NCI-H345 treated with DMSO at 0.1 percent for 48 hours (cell line): ENCODE results near the gene TEX14.
"Not testable (repeated sequence)": the region's sequence is repeated elsewhere in the genome, so short reads cannot be mapped to it uniquely, and the experiment has no call there.

Experiments used
- DNase-seq: peaks from one replicate; lab custom pipeline; 2025; ENCODE audit not compliant: unreplicated experiment; lab: John Stamatoyannopoulos, UW

The TEX14 gene

DNA sequence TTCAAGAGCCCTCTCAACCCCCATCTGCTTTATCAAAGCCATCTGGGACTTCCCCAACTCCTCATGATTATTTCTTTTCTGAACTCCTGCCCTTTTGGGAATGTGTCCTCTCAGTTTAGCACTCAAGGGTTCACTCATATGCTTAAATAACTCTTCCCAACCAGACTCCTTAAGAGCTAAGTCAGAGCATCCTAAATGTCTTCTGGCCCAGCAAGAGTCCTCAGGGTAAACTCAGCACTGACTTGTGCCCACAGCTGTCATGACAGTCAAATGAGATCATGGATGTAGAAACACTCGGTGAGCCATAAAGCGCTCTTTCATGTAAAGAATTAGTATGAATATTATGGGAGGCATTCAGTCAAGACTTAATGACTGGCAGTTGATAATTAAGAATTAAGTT lies 85.9 kb downstream of the TEX14 start:
- DNase-seq: no peak

DNA sequence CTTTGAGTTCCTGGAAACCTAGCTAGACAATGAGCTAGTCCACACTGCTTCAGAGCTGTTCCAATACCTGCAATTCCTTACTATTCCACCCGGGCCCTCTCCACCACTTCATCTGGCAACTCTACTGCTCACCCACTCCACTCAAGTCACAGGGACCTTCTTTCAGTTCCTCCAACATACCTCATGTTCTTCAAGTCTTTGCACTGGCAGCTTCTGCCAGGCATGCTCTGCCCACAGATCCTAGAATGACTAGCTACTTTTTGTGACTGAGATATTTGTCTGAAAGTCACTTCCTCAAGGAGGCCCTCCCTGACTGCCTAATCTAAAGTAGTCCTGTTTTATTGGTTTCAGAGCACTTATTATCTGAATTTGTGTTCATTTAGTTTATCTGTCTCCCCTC lies 86.4 kb downstream of the TEX14 start:
- DNase-seq: no peak

DNA sequence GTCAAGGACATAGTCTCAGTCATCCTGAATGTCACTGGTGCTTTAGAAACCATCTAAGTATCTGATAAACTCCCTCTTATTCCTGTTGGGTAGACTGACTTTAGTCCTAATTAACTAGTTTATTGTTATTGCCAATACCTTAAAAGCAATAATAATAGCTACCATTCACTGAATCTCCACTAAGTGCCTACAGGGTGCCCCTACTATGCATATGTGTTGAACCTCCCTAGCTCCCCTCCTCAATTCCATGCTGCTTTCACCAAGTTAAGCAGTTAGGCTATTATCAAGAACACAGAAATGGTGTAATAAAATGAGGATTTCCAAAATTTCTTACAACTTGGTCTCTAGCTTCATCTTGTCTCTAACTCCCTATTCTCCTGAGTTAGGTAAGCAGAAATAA lies 89.9 kb downstream of the TEX14 start:
- no peak for DNase-seq

DNA sequence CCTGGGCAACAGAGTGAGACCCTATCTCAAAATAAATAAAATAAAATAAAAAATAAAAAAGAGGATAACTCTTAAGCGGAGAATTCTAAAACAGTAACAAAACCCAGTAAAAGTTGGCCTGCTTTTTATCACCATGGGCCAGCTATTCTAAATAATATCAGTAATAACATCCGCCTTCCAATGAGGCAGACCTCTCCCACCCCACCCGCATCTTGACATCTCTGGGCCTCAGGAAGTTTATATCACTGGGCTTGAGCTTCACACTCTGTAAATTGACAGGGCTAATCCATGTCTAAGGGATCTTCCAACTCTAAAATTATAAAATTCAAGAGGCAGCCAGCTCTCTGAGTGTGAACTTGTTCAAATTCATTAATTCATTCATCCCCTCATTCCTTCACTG lies 94.5 kb downstream of the TEX14 start:
- DNase-seq: no peak

DNA sequence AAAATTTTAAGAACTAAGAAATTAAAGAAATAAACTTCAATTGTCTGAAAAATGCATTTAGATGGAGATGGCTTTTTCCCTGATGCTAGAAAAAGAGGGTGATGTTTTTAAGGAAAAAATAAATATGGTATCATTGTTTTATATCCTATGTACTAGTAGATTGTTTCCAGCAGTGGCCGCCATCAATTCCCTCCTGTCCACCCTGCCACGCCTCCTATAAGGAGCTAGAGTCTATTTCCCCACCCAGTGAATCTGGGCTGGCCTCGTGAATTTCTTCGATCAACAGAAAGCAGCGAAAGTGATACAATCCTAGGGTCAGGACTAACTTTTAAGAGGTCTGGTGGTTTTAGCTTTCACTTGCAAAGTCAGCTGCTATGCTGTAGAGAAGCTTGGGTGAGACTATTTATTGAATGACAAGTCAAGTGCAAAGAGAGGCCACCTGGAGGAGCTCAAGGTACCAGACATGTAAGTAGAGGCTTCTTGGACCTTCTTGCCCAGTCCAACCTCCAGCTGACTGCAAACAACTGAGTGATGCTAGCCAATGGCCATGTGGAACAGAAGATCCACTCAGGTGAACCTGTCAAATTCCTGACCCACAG lies 96.6 kb downstream of the TEX14 start:
- DNase-seq: no peak

DNA sequence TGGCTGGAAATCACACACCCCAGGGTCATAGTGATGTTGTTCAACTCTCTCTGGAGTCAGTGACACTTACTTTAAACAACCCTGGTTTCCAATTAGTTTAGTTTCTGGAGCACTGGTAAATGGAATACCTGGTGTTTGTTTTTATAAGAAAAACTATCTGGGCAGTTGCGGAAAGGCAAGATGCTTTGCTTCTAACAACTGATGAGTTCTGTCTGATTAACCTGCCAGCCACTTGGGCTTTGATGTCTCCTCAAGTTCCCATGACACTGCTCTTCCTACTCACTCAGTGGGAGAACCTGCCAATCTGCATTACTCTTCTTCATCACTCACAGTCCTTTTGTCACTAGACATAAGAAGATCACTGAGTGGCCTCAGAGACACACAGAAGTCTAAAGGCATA lies 98.7 kb downstream of the TEX14 start:
- DNase-seq: no peak

DNA sequence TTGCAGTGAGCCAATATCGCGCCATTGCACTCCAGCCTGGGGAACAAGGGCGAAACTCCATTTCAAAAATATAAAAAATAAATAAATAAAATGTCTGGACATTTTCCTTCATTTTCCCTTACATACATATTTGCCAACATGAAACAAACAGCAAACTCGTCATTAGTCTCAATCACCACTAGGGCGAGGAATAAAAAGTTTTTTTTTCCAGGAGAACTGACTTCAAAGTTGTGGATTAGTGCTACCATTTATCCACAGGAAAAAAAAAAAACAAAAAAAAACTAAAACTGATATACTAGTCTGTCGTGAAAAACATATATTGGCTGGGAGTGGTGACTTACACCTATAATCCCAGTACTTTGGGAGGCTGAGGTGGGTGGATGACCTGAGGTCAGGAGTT lies 100.4 kb downstream of the TEX14 start:
- DNase-seq: no peak

DNA sequence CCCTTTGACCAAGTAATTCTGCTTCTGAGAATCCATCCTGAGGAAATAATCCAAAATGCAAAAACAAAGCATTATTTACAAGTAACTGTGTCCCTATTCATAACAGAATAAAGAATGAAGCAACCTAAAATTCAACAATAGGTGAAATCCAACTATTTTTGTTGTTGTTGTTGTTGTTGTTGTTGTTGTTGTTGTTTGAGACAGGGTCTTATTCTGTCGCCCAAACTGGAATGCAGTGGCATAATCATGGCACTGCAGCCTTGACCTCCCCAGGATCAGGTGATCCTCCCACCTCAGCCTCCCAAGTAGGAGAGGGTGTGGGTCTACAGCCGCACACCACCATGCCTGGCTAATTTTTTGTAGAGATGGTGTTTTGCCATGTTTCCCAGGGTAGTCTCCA lies 101.5 kb downstream of the TEX14 start:
- no peak for DNase-seq

DNA sequence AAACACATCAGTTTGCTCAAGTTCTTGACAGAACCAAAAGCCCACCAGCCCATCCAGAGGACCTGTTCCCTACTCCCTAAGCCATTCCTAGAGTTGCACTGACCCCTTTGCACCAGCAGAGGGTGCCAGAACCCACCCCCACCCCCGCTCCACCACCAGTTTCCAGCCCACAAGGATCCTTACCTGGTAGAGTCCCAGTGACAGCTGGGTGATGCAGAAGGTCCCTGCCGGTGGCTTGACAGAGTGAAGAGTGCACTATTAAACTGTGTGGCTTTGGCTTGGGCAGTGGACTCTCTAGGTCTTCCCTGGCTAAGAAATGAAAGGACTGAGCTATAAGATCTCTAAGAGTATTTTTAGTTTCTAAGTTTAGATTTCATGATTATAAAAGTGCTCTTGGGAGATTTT lies 104.1 kb downstream of the TEX14 start:
- peak; percentile 49 for DNase-seq

DNA sequence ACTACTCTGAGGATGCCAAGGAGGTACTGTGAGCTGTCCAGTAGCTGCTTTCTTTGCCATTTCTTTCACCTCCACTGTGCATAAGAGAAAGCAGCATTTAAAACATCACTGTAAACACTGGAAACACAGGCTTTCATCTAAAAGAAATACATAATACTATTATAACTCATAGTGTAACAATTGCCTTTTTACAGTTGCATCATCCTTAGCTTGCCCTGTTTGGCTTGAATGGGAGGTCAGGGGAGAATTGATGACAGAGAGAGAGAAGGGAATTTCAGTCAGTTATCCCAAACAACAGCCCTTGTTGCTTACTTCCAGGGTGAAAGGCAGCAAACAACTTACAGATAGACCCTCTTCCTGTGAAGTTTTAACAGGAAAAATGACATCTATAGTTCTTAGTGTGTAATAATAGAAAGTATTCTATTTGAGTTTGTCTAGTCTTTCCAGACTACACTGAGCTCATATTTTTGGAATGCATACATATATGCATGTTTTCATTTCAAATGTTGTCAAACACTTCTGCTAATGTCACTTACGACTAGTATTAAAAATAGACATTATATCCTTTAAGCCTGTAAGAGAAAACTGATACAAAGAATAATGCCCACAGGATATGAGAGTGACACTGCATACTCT lies 105.7 kb downstream of the TEX14 start:
- no peak for DNase-seq

DNA sequence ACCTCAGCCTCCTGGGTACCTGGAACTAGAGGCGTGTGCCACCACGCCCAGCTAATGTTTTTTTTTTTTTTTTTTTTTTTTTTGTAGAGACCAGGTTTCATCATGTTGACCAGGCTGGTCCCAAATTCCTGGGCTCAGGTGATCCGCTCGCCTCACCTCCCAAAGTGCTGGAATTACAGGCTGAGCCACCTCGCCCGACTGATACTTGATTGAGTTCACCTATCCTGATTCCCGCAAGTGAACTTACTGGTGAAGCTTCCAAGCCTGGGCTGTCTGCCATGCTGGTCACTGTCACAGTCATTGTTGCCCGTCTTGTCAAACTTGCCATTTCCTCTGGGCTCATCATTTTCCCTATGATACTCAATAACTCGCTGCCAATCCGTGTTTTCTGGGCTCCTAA lies 106.3 kb downstream of the TEX14 start:
- DNase-seq: no peak

DNA sequence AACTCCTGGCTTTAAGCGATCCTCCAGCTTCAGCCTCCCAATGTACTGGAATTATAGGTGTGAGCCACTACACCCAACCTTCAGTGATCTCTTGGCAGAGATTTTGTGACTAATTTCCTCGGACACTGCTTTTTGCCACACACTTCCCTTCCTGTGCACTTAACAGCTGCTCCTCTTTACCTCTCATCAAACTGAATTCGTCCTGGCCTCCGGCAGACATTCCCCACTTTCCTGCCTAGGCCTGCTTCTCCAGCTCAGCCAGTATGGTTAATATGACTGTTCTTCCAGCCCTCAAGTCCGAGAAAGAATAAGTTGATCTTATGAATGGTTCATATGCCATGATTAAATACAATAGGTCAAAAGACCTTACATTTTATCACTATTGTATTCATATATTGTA lies 108.4 kb downstream of the TEX14 start:
- DNase-seq: no peak

DNA sequence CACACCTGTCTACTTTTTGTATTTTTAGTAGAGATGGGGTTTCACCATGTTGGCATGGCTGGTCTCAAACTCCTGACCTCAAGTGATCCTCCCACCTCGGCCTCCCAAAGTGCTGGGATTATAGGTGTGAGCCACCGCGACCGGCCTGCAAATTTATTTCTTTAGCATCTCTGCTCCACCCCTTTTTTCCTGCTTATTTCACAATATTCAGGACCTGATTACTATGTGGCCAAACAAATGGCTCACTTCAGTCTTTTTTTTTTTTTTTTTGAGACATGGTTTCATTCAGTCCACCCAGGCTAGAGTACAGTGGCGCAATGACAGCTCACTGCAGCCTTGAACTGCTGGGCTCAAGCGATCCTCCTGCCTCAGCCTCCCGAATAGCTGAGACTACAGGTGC lies 109.1 kb downstream of the TEX14 start:
- DNase-seq: not testable (repeated sequence)

DNA sequence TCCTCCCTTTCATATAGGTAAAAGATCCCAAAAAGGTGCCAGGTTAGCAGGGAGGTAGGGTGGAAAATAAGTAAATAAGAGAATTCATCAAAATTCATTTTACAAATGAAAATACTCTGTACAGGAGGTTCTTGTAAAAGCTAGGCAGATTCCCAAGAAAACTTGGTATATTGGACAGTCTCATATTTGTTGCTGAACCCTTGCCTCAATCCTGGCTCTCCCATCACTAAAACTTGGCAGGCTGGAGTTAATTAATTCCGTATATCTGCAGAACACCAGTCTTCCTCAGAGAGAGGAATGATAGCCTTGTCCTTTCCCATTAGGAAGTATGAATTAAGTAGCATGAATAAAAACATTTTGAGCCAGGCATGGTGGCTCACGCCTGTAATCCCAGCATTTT lies 111.2 kb downstream of the TEX14 start:
- no peak for DNase-seq

DNA sequence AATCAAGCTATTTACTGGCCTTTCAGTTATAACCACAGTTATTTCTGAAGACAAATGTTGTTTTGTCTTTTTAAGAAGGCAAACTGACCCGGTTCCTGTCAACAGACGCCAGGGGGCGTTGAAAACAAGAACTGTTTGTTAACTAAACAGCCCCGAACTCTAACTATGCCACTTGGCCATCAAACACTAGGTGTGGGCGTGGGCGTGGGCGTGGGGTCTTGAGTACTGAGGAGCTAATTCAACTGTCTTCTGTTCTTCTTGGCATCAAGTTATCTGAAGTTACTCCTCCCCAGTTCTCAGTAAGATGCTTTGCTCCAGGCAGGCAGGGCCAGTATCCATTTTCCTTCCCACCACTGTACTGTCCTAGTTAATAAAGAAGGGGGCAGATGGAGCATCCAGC lies 114.1 kb downstream of the TEX14 start:
- DNase-seq: no peak

DNA sequence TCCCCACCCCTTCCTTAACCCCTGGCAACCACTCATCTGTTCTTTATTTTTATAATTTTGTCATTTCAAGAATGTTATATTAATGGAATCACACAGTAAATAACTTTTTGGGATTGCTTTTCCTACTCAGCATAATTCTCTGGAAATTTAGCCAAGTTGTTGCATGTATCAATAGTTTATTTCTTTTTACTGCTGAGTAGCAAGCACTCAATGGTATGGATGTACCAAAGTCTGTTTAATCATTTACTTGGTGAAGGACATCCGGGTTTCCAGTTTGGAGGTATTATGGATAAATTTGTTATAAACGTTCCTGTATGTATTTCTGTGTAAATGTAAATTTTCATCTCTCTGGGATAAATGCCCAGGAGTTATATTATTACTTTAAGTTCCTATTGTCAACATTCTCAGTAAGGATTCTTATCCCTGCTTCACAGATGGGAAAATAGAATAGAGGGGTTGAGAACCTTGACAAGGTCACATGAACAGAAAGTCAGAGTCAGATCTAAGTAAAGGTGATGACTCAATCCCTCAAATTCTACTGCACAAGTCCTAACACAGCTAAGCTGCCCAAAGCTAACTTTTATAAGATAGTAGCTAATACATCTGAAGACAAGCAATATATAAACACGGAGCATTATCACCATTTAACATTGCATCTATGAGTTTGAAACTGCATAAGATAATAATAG lies 115.0 kb downstream of the TEX14 start:
- no peak for DNase-seq

DNA sequence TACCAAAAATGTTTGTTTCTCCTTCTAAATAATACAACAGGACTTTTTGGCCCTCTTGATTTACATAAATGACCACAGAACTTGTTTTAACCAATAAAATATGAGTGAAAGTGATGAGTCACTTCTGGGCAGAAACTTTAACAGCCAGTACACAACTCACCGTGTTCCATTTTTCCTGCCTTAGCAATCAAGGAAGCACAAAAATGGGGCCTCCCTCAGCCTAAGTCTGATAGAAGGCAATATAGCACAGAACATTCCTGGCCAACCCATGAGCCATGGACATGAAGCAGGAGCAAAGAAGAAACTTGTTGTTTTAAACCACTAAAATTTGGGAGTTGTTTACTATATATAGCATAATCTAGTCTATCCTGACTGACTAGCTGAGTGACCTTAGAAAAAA lies 116.3 kb downstream of the TEX14 start:
- no peak for DNase-seq

DNA sequence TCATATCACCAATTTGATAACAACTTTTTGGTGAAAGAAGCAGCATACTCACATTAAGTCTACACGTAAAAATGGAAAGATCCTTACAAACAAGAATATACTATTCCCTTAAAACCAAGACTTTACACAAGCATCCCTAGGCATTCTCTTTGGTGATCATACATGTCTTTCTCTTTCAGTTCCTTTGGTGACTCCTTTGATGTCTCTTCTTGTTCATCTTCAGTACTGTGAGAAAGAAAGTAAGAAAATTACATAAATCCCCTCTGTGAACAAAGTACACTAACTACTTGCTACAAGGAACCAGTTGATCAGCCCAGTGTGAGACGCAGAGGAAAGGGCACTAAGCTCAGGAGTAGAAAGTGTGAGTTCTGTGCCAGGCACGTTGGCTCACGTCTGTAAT lies 117.8 kb downstream of the TEX14 start:
- no peak for DNase-seq

DNA sequence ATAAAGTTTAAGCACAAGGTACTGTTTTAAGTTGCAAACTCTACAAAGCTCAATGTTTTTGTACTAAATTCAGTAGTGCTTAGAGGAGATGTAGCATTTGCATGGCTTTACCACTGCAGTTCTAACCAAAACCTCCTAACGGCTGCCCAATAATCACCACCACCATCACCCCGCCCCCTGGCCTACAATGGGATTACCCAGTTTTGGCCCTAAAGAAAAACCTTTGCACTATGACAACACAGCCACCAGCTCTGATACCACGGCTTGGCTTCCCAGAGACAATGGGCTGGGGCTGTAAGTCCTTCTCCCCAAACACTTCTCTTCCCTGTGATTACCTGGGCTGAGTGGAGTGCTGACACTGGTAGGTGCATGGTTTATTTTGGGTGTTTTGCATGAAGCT lies 119.0 kb downstream of the TEX14 start:
- DNase-seq: no peak

DNA sequence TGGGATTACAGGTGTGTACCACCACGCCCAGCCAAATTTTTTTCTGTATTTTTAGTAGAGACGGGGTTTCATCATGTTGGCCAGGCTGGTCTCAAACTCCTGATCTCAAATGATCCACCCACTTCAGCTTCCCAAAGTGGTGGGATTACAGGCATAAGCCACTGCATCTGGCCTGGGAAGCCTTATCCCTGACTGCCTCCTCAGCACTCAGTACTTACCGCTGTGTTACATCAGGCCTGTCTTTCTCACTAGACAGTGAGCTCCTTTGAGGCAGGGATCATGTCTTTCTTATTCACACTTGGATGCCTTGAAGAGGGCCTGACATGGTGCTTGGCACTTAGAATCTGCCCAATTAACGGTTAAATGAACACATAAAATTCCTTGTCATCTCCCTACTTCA lies 121.1 kb downstream of the TEX14 start:
- no peak for DNase-seq

DNA sequence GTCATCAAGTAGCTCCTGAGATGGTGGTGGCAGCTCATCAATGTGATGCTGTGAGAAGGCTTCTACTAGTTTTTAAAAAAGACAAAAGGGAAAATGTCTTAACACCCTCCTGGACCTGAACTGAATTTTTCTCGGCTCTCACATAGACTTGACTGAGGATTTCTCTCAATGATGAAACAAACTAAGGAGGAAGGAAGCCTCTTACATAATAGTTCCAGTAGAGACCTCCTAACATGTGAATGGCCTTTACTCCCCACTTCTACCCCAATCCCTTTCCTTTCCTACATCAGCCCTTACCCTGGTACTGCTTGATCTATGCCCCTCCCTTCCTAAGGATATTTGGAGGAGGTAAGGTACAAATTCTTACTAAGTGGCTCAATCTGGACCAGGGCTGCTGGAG lies 122.6 kb downstream of the TEX14 start:
- no peak for DNase-seq

DNA sequence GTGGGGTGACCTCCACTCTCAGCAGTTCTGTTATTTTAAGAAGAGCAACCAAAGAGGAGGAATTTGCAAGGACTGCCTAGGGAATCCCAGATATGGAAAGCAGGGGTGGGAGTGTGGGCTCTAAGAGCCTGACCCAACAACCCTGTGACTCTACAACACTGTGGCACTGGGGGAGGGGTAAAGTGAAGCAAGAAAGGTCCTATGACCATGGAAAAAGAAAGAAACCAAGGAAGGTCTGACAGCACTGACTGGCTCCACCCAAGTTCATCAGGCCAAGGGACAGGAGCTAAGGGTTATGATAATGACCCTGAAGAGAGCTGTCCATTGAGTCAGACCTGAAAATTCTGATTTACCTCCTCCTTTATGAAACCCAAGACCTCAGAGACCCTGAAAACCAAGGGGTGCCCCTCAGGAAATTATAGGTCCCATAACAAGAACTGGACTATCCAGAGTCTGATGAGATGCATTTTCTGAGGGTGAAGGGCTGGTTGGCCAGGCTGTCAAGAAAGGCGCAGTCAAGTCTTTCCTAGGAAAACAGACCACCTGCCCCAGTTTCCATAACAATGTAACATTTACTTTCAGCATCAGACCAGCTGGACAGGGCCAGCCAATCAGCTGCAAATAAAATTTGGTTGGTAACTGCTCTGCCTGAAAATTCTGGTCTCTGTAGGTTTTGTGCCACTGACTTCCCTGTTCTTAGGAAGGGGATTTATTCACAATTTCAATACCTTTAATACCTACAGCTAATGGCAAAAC lies 123.6 kb downstream of the TEX14 start:
- no peak for DNase-seq
